ENCODE data around the gene PANK2.

Gene PANK2

DNA sequence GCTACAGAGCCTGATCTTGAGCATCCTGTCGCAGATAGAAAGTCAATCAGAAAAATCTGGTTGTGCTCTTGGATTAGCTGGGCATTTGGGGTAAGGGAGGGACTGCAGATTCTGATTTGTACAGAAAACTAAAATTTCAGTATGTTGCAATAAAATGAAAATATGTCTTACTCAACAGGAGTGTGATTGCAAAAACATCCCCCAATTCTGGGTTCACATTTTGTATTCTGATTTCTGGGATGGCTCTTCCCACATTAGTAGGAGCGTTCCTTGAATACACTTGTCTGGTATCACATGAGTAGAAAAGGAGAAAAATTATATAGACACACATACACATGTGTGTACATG lies 40.5 kb downstream of the PANK2 start:
- Histone ChIP-seq H3F3A (ENCODE audit: insufficient read depth, low read length) (0 out of 2 replicates have a peak, but pooled peaks cover 8% of the 10 kb centered on the region), H3K27me3 (ENCODE audit: insufficient read depth, low read length) (no peaks in the 10 kb centered on the region), H3K9ac (ENCODE audit: low read length) (no peak overlapping the region), H3K4me1 (ENCODE audit: insufficient read depth, low read length, severe bottlenecking) (peaks cover 88% of the 10 kb centered on the region), H3K4me2 (ENCODE audit: low read length) (no peak overlapping the region), H2AFZ (ENCODE audit: low read length) (no peak overlapping the region), H4K20me1 (ENCODE audit: insufficient read depth, low read length) (no peaks in the 10 kb centered on the region), H3K9me2 (ENCODE audit: low read depth, low read length) (no peaks in the 10 kb centered on the region), H3K79me2 (ENCODE audit: insufficient read depth, low read length) (no peaks in the 10 kb centered on the region), H3K27ac (ENCODE audit: low read depth, low read length, poor library complexity, severe bottlenecking) (peak overlapping the region; percentile 64), H3K9me3 (ENCODE audit: low read length) (no peaks in the 10 kb centered on the region), H3K36me3 (ENCODE audit: insufficient read depth, low read length) (peaks cover 11% of the 10 kb centered on the region; the same call in 1 of the 2 replicates), H3K4me3 (ENCODE audit: low read depth, low read length, poor library complexity, severe bottlenecking) (no peak overlapping the region)
- TF ChIP-seq, protein P1, sequence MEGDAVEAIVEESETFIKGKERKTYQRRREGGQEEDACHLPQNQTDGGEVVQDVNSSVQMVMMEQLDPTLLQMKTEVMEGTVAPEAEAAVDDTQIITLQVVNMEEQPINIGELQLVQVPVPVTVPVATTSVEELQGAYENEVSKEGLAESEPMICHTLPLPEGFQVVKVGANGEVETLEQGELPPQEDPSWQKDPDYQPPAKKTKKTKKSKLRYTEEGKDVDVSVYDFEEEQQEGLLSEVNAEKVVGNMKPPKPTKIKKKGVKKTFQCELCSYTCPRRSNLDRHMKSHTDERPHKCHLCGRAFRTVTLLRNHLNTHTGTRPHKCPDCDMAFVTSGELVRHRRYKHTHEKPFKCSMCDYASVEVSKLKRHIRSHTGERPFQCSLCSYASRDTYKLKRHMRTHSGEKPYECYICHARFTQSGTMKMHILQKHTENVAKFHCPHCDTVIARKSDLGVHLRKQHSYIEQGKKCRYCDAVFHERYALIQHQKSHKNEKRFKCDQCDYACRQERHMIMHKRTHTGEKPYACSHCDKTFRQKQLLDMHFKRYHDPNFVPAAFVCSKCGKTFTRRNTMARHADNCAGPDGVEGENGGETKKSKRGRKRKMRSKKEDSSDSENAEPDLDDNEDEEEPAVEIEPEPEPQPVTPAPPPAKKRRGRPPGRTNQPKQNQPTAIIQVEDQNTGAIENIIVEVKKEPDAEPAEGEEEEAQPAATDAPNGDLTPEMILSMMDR (IDR thresholded peaks at IDR 0.05; ENCODE audit: low read length) = no peak
- no peak for TF ChIP-seq EZH2 (IDR thresholded peaks at IDR 0.05; ENCODE audit: borderline replicate concordance, low read length)

DNA sequence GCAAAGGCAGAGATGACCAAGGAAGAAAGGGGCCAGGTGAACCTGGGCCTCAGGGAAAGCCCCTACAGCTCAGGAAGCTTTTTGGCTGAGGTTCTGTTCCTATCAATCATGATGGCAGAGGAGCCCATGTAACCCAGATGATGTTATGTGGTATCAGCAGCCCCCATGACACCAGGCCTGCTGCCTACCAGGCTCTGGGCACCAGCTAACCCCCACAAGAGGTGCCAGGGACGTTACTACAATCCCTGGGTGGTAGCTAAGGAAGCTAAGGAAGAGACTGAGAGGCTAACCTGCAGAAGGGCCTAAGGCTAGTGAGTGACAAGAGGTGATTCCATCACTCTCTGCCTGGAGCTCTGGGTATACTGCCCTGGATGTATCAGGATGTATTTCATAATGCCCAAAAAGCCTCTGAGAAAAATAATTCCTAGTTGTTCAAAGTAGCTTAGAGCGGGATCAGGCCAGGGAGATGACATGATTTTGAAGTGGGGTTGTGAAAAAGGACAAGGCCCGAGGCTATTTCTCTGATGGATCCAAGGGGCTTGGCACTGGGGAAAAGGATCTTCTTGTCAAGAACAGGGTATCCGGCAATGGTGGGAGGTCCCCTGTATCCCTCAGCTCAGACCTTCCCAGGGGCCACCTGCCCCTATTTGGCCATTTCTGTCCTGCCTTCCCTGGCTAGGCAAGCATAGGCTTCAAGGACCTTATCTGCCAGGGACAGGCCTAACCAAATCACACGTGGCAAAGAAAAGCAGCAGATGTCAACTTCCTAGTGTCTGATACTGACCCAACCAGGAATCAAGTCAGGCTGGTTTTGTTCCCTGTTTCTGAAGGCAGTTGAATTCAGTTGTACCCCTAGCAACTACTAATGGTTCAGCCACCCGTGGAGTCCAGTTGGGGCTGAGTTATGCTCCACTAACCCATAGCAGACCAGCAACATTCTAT lies 41.3 kb downstream of the PANK2 start:
- Histone ChIP-seq H3K4me3 (ENCODE audit: low read depth, low read length, poor library complexity, severe bottlenecking) (no peak overlapping the region), H2AFZ (ENCODE audit: low read length) (no peak overlapping the region), H3F3A (ENCODE audit: insufficient read depth, low read length) (0 out of 2 replicates have a peak, but pooled peaks cover 8% of the 10 kb centered on the region), H3K36me3 (ENCODE audit: insufficient read depth, low read length) (peaks cover 7% of the 10 kb centered on the region; the same call in 1 of the 2 replicates), H3K9ac (ENCODE audit: low read length) (no peak overlapping the region), H3K9me3 (ENCODE audit: low read length) (no peaks in the 10 kb centered on the region), H3K27ac (ENCODE audit: low read depth, low read length, poor library complexity, severe bottlenecking) (peak overlapping the region; percentile 89), H3K79me2 (ENCODE audit: insufficient read depth, low read length) (no peaks in the 10 kb centered on the region), H3K4me2 (ENCODE audit: low read length) (no peak overlapping the region), H3K27me3 (ENCODE audit: insufficient read depth, low read length) (no peaks in the 10 kb centered on the region), H4K20me1 (ENCODE audit: insufficient read depth, low read length) (no peaks in the 10 kb centered on the region), H3K4me1 (ENCODE audit: insufficient read depth, low read length, severe bottlenecking) (peaks cover 92% of the 10 kb centered on the region), H3K9me2 (ENCODE audit: low read depth, low read length) (no peaks in the 10 kb centered on the region)
- no peak for TF ChIP-seq EZH2 (IDR thresholded peaks at IDR 0.05; ENCODE audit: borderline replicate concordance, low read length)
- TF ChIP-seq, protein P1 (IDR thresholded peaks at IDR 0.05; ENCODE audit: low read length) = no peak

DNA sequence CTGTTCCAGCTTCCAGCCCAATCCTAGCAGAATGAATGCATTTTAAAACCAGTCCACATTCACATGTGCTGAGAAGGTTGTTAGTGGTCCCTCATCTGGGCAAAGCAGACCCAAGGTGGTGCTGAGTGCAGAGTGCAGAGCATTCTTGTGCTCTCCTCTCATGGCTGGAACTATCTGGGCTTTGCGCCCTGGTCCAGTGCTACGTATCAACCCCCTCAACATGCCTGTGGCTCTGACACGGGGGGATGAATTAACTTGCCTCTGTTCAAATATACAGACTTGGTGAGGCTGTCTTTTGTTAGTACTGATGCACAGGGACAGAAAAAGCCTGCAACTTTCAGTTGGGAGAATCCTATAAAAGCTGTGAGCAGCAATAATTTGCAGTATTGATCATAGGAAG lies 42.5 kb downstream of the PANK2 start:
- Histone ChIP-seq H3K9ac (ENCODE audit: low read length) (no peak overlapping the region), H3K79me2 (ENCODE audit: insufficient read depth, low read length) (no peaks in the 10 kb centered on the region), H3K27me3 (ENCODE audit: insufficient read depth, low read length) (no peaks in the 10 kb centered on the region), H3K36me3 (ENCODE audit: insufficient read depth, low read length) (no peaks in the 10 kb centered on the region), H3K9me2 (ENCODE audit: low read depth, low read length) (no peaks in the 10 kb centered on the region), H3K4me3 (ENCODE audit: low read depth, low read length, poor library complexity, severe bottlenecking) (no peak overlapping the region), H3F3A (ENCODE audit: insufficient read depth, low read length) (0 out of 2 replicates have a peak, but pooled peaks cover 8% of the 10 kb centered on the region), H3K4me2 (ENCODE audit: low read length) (no peak overlapping the region), H3K4me1 (ENCODE audit: insufficient read depth, low read length, severe bottlenecking) (peaks cover 91% of the 10 kb centered on the region), H3K9me3 (ENCODE audit: low read length) (no peaks in the 10 kb centered on the region), H2AFZ (ENCODE audit: low read length) (no peak overlapping the region), H4K20me1 (ENCODE audit: insufficient read depth, low read length) (no peaks in the 10 kb centered on the region), H3K27ac (ENCODE audit: low read depth, low read length, poor library complexity, severe bottlenecking) (peak overlapping the region; percentile 89)
- TF ChIP-seq, protein P1 (IDR thresholded peaks at IDR 0.05; ENCODE audit: low read length) = no peak
- no peak for TF ChIP-seq EZH2 (IDR thresholded peaks at IDR 0.05; ENCODE audit: borderline replicate concordance, low read length)
